H1 (cell line): ENCODE data around the gene ARHGAP10. TPM values are rescaled to one million over a fixed set of nuclear protein-coding genes. Genes with fewer than 3 reads are reported as not detected.

Experiments used
- CTBP2 ChIP-seq: IDR thresholded peaks from 2 replicates; pipeline ENCODE4 v1.7.0; 2011; ENCODE audit warnings: borderline replicate concordance, mild to moderate bottlenecking, moderate library complexity, mixed read lengths, low read length; ENCODE audit not compliant: insufficient read depth, insufficient read length
- HDAC2 ChIP-seq, 2 experiments: fragments of 300-600 bp in 1 of 2; sonication (generic) in 1 of 2; IDR thresholded peaks; 2 replicates each; pipeline ENCODE4 v1.6.1; 2011 to 2012; ENCODE audit warnings: low read depth in 2 of 2, low read length in 2 of 2, mild to moderate bottlenecking in 2 of 2, moderate library complexity in 2 of 2, borderline replicate concordance in 1 of 2, inconsistent platforms in 1 of 2
- polyA plus RNA-seq, 7 experiments: library from polyadenylated mRNA; depleted of rRNA in 3 of 7; stranded (reverse) in 5 of 7; unstranded in 2 of 7; fragments of >200 nt in 5 of 7; fragments of 200-250 nt in 2 of 7; gene quantifications; 1 replicate in 5 of 7; 2 replicates in 1 of 7; 4 replicates in 1 of 7; pipeline versions ENCODE4 v1.2.1 to v1.2.3, GENCODE V29; 2011 to 2013; ENCODE audit warnings: missing spikeins in 2 of 7, mixed read lengths in 2 of 7
- total RNA-seq: library from RNA; stranded (reverse); fragmentation: NEBNext Ultra II Directional; extraction: Animal tissue kit (Norgen Biotek cat#: 25700); gene quantifications from 2 replicates; pipeline ENCODE4 v1.2.1, GENCODE V29; 2021
- TF ChIP-seq, protein P1 (sequence below): IDR thresholded peaks from 2 replicates; pipeline ENCODE4 v1.6.1; 2011; ENCODE audit warnings: low read length, improper control_type of control experiment

Gene ARHGAP10
- total and polyA plus RNA-seq, 2 of the 8 experiments (the other 6 are each of a cell fraction or from before 2014, with no cell fraction given) = 3.7 to 6.1 TPM

GRCh38 chr4:147958489-147959065, 226.7 kb downstream of the ARHGAP10 start (continued):
- TF ChIP-seq CTBP2 = no peak
- no peak for TF ChIP-seq HDAC2 (IDR thresholded peaks at IDR 0.05; ENCODE audit: borderline replicate concordance in 1 of 2, low read depth in 2 of 2, low read length in 2 of 2)
- TF ChIP-seq, protein P1, sequence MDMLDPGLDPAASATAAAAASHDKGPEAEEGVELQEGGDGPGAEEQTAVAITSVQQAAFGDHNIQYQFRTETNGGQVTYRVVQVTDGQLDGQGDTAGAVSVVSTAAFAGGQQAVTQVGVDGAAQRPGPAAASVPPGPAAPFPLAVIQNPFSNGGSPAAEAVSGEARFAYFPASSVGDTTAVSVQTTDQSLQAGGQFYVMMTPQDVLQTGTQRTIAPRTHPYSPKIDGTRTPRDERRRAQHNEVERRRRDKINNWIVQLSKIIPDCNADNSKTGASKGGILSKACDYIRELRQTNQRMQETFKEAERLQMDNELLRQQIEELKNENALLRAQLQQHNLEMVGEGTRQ = no peak
